ENCODE measurements around the gene KIF7. TPM values are rescaled to one million over a fixed set of nuclear protein-coding genes. Genes with fewer than 3 reads are reported as not detected.

Gene KIF7
- total and polyA plus RNA-seq, 2 of the 4 experiments (the other 2 are of a cell fraction): 5.0 to 9.0 TPM

GRCh38 chr15:89656116-89656815 is 999 bp upstream of the KIF7 start:
- no peaks in the 10 kb centered on the region for H3K27me3 ChIP-seq (ENCODE audit: control insufficient read depth, insufficient read depth, low read length)
- H3K9ac ChIP-seq (ENCODE audit: low read depth, low read length): no peak overlapping the region
- H3K9me3 ChIP-seq (ENCODE audit: control insufficient read depth, insufficient read depth, low read length): no peaks in the 10 kb centered on the region
- peak overlapping the region in 1 of 2 experiments; percentile 76; a peak in 3 of 4 replicates for H4K8ac ChIP-seq (ENCODE audit: low read depth in 2 of 2, low read length in 2 of 2)
- peaks cover 10% of the 10 kb centered on the region for H3K9me1 ChIP-seq (ENCODE audit: insufficient read depth, low read length)
- in situ Hi-C loops (cut with MboI; ENCODE audit: low sequenced_read_pairs): no loop called here
- no peak overlapping the region for H2AK9ac ChIP-seq (replicated peaks; ENCODE audit: low read depth, low read length, poor library complexity)
- 0 out of 2 replicates have a peak overlapping the region, but pooled peaks have one; percentile 16 for H2BK120ac ChIP-seq (ENCODE audit: low read depth, low read length)
- no peak overlapping the region for H2BK5ac ChIP-seq (ENCODE audit: low read depth, low read length, poor library complexity, severe bottlenecking)
- peak; percentile 27 for DNase-seq
- H3K4me3 ChIP-seq (ENCODE audit: insufficient read depth, low read depth, low read length): no peak overlapping the region
- peak overlapping the region; percentile 58; the same call in 1 of the 2 replicates for H3K14ac ChIP-seq (replicated peaks; ENCODE audit: low read depth, low read length)
- peak overlapping the region; percentile 15 for H3K4ac ChIP-seq (ENCODE audit: low read depth, low read length)
- H3K56ac ChIP-seq (ENCODE audit: extremely low read depth, insufficient read depth, low read length): no peak overlapping the region; the same call in 1 of the 2 replicates
- H4K20me1 ChIP-seq (ENCODE audit: insufficient read depth, low read length): peaks cover 16% of the 10 kb centered on the region
- H3K4me1 ChIP-seq (ENCODE audit: control insufficient read depth, insufficient read depth, low read length): peaks cover 5% of the 10 kb centered on the region
- H2BK20ac ChIP-seq (ENCODE audit: low read depth, low read length): peak overlapping the region; percentile 49; the same call in 1 of the 2 replicates
- peak overlapping the region; percentile 82 for H2AFZ ChIP-seq (replicated peaks; ENCODE audit: low read length, poor library complexity)
- intact Hi-C loops (cut with micrococcal nuclease): no loop called here
- peaks cover 16 to 31% of the 10 kb centered on the region in 2 experiments for H3K79me1 ChIP-seq (ENCODE audit: low read depth in 1 of 2, low read length in 2 of 2)
- no peak overlapping the region for H3K18ac ChIP-seq (ENCODE audit: low read depth, low read length)
- ChIA-PET CTCF (no interaction called here), POLR2A (ENCODE audit: unreplicated experiment) (interaction anchor here (0.6 kb wide), 1 partner anchor 73 kb away, joined by 3 read pairs; no protein-coding TSS in a partner anchor)
- H3K36me3 ChIP-seq (ENCODE audit: control insufficient read depth, insufficient read depth, low read length): peaks cover 6% of the 10 kb centered on the region
- WGBS, 2 experiments (ENCODE audit: extremely low coverage in 2 of 2, insufficient read length in 1 of 2): no CpG with 5 or more reads among the region's 7 CpGs
- ATAC-seq (ENCODE audit: low read depth): no peak
- peak overlapping the region; percentile 54; the same call in 1 of the 2 replicates for H4K91ac ChIP-seq (ENCODE audit: insufficient read depth, low read depth, low read length)
- dilution Hi-C loops (cut with HindIII; ENCODE audit: low sequenced_read_pairs, unreplicated experiment): no loop called here
- no peak for TF ChIP-seq MAFK (IDR thresholded peaks at IDR 0.05; ENCODE audit: low read depth, low read length)
- TF ChIP-seq MXI1 (IDR thresholded peaks at IDR 0.05; ENCODE audit: borderline replicate concordance, low read depth, low read length): no peak
- no peak for TF ChIP-seq NFE2L2 (IDR thresholded peaks at IDR 0.05; ENCODE audit: low read depth, low read length)
- no peak for TF ChIP-seq SMC3 (IDR thresholded peaks at IDR 0.05; ENCODE audit: low read depth, low read length)
- TF ChIP-seq FOS (IDR thresholded peaks at IDR 0.05; ENCODE audit: low read depth, low read length): no peak
- no peak for TF ChIP-seq BHLHE40 (IDR thresholded peaks at IDR 0.05; ENCODE audit: low read depth, low read length)
- no peak for TF ChIP-seq USF2 (IDR thresholded peaks at IDR 0.05; ENCODE audit: low read depth, low read length)
- no peak for TF ChIP-seq RCOR1 (IDR thresholded peaks at IDR 0.05; ENCODE audit: insufficient replicate concordance, low read length)
- no peak for TF ChIP-seq CHD1 (IDR thresholded peaks at IDR 0.05; ENCODE audit: low read depth, low read length)
- TF ChIP-seq, protein P1, sequence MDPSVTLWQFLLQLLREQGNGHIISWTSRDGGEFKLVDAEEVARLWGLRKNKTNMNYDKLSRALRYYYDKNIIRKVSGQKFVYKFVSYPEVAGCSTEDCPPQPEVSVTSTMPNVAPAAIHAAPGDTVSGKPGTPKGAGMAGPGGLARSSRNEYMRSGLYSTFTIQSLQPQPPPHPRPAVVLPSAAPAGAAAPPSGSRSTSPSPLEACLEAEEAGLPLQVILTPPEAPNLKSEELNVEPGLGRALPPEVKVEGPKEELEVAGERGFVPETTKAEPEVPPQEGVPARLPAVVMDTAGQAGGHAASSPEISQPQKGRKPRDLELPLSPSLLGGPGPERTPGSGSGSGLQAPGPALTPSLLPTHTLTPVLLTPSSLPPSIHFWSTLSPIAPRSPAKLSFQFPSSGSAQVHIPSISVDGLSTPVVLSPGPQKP (IDR thresholded peaks at IDR 0.05; ENCODE audit: borderline replicate concordance, low read depth, low read length): no peak
- peak overlapping the region; percentile 33; the same call in 1 of the 2 replicates for H2AK5ac ChIP-seq (ENCODE audit: low read depth, low read length)
- H4K5ac ChIP-seq (ENCODE audit: low read depth, low read length): peak overlapping the region; percentile 47; the same call in 1 of the 2 replicates
- BruUV-seq (replicated peaks): no TSS peak
- no peak overlapping the region for H3K23ac ChIP-seq (ENCODE audit: low read depth, low read length)
- H3K4me2 ChIP-seq (ENCODE audit: low read depth, low read length): no peak overlapping the region
- no peak overlapping the region for H3K27ac ChIP-seq (ENCODE audit: insufficient read depth, low read length)
- H2BK15ac ChIP-seq (ENCODE audit: low read depth, low read length): 0 out of 3 replicates have a peak overlapping the region, but pooled peaks have one; percentile 20
